ENCODE results near the gene OR6N2. TPM values are rescaled to one million over a fixed set of nuclear protein-coding genes. Genes with fewer than 3 reads are reported as not detected.

Gene OR6N2
- total and polyA plus RNA-seq, 9 of the 15 experiments (the other 6 are each of a cell fraction or from before 2014, with no cell fraction given): not detected

- TF ChIP-seq ZBTB40 (IDR thresholded peaks at IDR 0.05) (no peak), ZBTB40 (CRISPR knock-in tag; IDR thresholded peaks at IDR 0.05) (no peak), ZNF316 (IDR thresholded peaks at IDR 0.05) (peak; percentile 35; the same call in 1 of the 2 replicates), BDP1 (IDR thresholded peaks at IDR 0.05; ENCODE audit: insufficient read depth, insufficient read length) (no peak), SMARCA4 (IDR thresholded peaks at IDR 0.05) (no peak)
- TF ChIP-seq, protein P1, sequence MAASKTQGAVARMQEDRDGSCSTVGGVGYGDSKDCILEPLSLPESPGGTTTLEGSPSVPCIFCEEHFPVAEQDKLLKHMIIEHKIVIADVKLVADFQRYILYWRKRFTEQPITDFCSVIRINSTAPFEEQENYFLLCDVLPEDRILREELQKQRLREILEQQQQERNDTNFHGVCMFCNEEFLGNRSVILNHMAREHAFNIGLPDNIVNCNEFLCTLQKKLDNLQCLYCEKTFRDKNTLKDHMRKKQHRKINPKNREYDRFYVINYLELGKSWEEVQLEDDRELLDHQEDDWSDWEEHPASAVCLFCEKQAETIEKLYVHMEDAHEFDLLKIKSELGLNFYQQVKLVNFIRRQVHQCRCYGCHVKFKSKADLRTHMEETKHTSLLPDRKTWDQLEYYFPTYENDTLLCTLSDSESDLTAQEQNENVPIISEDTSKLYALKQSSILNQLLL (CRISPR knock-in tag; IDR thresholded peaks at IDR 0.05; ENCODE audit: borderline replicate concordance): no peak
These were observed 40.7 kb upstream of the OR6N2 start (continued) for GRCh38 chr1:158821723-158822122.

Measured in K562 (cell line).